Erythroblast (primary cell): Measurements from ENCODE around the gene AREL1.

ENCODE experiments used
- DNase-seq, 2 experiments: peaks; one replicate each; lab custom pipeline; 2025; lab: John Stamatoyannopoulos, UW
- GATA1 ChIP-seq: IDR thresholded peaks from 2 replicates; pipeline ENCODE4 v1.6.1; 2011; ENCODE audit warnings: low read depth, mild to moderate bottlenecking, control low read depth, low read length, moderate library complexity
- POLR2A ChIP-seq: IDR thresholded peaks from 2 replicates; pipeline ENCODE4 v1.6.1; 2011; ENCODE audit warnings: mild to moderate bottlenecking, low read length

AREL1 gene

GRCh38 chr14:74711651-74712050 is 1.2 kb downstream of the AREL1 start:
- TF ChIP-seq GATA1, result no peak
- no peak for TF ChIP-seq POLR2A
- no peak for DNase-seq

GRCh38 chr14:74710480-74710879 is 2.4 kb downstream of the AREL1 start:
- no peak for TF ChIP-seq GATA1
- no peak for TF ChIP-seq POLR2A
- DNase-seq, result peak; percentile 85 to 95

- TF ChIP-seq GATA1 (no peak), POLR2A (no peak)
- no peak for DNase-seq
Measured at GRCh38 chr14:74705613-74706500, 7.0 kb downstream of the AREL1 start.

- DNase-seq, result no peak
- TF ChIP-seq POLR2A, result no peak
- TF ChIP-seq GATA1, result no peak
Measured at GRCh38 chr14:74704656-74705055, 8.2 kb downstream of the AREL1 start.

- TF ChIP-seq POLR2A, result no peak
- TF ChIP-seq GATA1, result no peak
- no peak for DNase-seq
Measured at GRCh38 chr14:74703043-74703442, 9.8 kb downstream of the AREL1 start.

GRCh38 chr14:74702293-74702692 is 10.6 kb downstream of the AREL1 start:
- DNase-seq, result peak; percentile 12 to 29

GRCh38 chr14:74698465-74698864 is 14.4 kb downstream of the AREL1 start:
- TF ChIP-seq POLR2A (no peak), GATA1 (no peak)
- DNase-seq, result no peak

More at GRCh38 chr14:74702293-74702692, 10.6 kb downstream of the AREL1 start:
- TF ChIP-seq POLR2A (no peak), GATA1 (no peak)

GRCh38 chr14:74697976-74698375 is 14.9 kb downstream of the AREL1 start:
- no peak for DNase-seq
- TF ChIP-seq GATA1, result no peak
- no peak for TF ChIP-seq POLR2A

- no peak for DNase-seq
- TF ChIP-seq GATA1, result no peak
- no peak for TF ChIP-seq POLR2A
Measured at GRCh38 chr14:74697543-74697942, 15.3 kb downstream of the AREL1 start.

GRCh38 chr14:74697011-74697410 is 15.9 kb downstream of the AREL1 start:
- no peak for TF ChIP-seq GATA1
- no peak for TF ChIP-seq POLR2A
- DNase-seq, result no peak

GRCh38 chr14:74695406-74695805 is 17.5 kb downstream of the AREL1 start:
- TF ChIP-seq POLR2A, result no peak
- TF ChIP-seq GATA1, result no peak

GRCh38 chr14:74693191-74693590 is 19.7 kb downstream of the AREL1 start:
- no peak for DNase-seq
- TF ChIP-seq GATA1, result no peak
- no peak for TF ChIP-seq POLR2A

More at GRCh38 chr14:74695406-74695805, 17.5 kb downstream of the AREL1 start:
- DNase-seq, result no peak

GRCh38 chr14:74691456-74691855 is 21.4 kb downstream of the AREL1 start:
- no peak for DNase-seq

GRCh38 chr14:74685921-74686678 is 26.8 kb downstream of the AREL1 start:
- TF ChIP-seq POLR2A (no peak), GATA1 (no peak)
- peak; percentile 55 to 90 for DNase-seq

More at GRCh38 chr14:74691456-74691855, 21.4 kb downstream of the AREL1 start:
- no peak for TF ChIP-seq POLR2A
- TF ChIP-seq GATA1, result no peak

- no peak for DNase-seq
- TF ChIP-seq POLR2A, result no peak
- no peak for TF ChIP-seq GATA1
Measured at GRCh38 chr14:74685056-74685455, 27.8 kb downstream of the AREL1 start.
